Measurements from ENCODE around the gene AMER2.

- TF ChIP-seq CTCF (conservative IDR thresholded peaks at IDR 0.05) = no peak
- no peak for TF ChIP-seq EZH2 (IDR thresholded peaks at IDR 0.05; ENCODE audit: low read depth)
Observed at GRCh38 chr13:25190256-25190655, 18.2 kb upstream of the AMER2 start.

Measured in PC-9 (cell line).